Left ventricle myocardium inferior (tissue), 1 donor: ENCODE data around the gene RFLNA. TPM values are rescaled to one million over a fixed set of nuclear protein-coding genes. Genes with fewer than 3 reads are reported as not detected.

ENCODE experiments used
- DNase-seq: peaks from one replicate; pipeline ENCODE4 v3.0.0-alpha.2; 2020
- H3K27ac ChIP-seq: fragments of 200-600 bp; replicated peaks from 2 replicates; pipeline ENCODE4 v1.8.0; 2021
- H3K27me3 ChIP-seq: fragments of 200-600 bp; 2 replicates; pipeline ENCODE4 v1.8.0; 2021; ENCODE audit warnings: low read depth
- H3K36me3 ChIP-seq: fragments of 200-600 bp; 2 replicates; pipeline ENCODE4 v1.8.0; 2021
- H3K4me1 ChIP-seq: fragments of 200-600 bp; 2 replicates; pipeline ENCODE4 v1.8.0; 2021
- H3K4me3 ChIP-seq: fragments of 200-600 bp; 2 replicates; pipeline ENCODE4 v1.8.0; 2021; ENCODE audit warnings: mild to moderate bottlenecking, moderate library complexity
- H3K9me3 ChIP-seq: fragments of 200-600 bp; replicated peaks from 2 replicates; pipeline ENCODE4 v1.8.0; 2021
- intact Hi-C: fragments of 100-400 bp; cut with micrococcal nuclease; formaldehyde crosslinking; loops from one replicate; pipeline ENCODE4 v1.11.0; 2022
- total RNA-seq: library from RNA; stranded (reverse); fragmentation: NEBNext Ultra II Directional; extraction: Animal tissue kit (Norgen Biotek cat#: 25700); gene quantifications from one replicate; pipeline ENCODE4 v1.2.1, GENCODE V29; 2021
- TF ChIP-seq, protein P1 (sequence below): fragments of 200-600 bp; IDR thresholded peaks from 2 replicates; pipeline ENCODE4 v1.8.0; 2021; ENCODE audit warnings: antibody characterized with exemption, mild to moderate bottlenecking, borderline replicate concordance
- donor health status: DM: no; HTN: yes; CAD: no; lungs with severe emphysema.

The RFLNA gene
- total RNA-seq, 1 donor from 2014 or later: 0.27 TPM

DNA sequence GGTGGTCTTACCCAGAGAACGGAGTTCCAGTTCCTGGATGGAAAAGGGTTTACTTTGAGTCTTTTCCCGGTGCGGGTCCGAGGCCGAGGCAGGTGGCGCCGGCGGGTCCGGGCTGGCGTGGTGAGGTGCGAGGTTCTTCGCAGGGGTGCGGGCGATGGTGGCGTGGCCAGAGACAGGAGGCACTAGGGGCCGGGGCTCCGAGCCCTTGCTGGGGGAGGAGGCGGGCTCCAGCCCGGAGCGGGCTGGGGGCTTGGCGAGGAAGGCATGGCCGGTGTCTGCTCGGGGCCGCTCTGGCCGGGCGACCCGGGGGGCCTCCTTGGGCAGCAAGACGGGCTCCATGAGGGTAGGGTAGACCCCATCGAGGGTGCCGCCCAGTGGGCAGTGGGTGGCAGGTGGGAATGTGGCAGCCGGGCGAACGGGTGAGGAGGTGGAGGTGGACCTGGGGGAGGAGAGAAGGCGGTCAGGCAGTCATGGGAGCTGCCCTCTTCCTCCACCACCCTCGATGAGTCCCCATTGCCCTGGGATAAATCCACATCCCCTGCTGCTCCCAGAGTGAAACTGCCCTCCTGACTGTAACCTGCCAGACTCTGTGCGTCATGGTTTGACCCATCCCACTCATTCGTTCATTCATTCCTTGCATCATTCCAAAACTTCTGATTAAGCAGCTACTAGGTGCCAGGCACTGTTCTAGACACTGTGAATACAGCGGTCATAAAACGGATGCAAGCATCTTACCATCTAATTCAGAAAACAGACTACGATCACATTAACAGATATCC, 42.0 kb downstream of the RFLNA start:
- Histone ChIP-seq H3K4me3 (no peak overlapping the region), H3K4me1 (no peaks in the 10 kb centered on the region), H3K27ac (no peak overlapping the region), H3K9me3 (no peaks in the 10 kb centered on the region), H3K36me3 (peaks cover 89% of the 10 kb centered on the region), H3K27me3 (no peaks in the 10 kb centered on the region)
- no peak for DNase-seq
- intact Hi-C loops: no loop called here
- TF ChIP-seq, protein P1, sequence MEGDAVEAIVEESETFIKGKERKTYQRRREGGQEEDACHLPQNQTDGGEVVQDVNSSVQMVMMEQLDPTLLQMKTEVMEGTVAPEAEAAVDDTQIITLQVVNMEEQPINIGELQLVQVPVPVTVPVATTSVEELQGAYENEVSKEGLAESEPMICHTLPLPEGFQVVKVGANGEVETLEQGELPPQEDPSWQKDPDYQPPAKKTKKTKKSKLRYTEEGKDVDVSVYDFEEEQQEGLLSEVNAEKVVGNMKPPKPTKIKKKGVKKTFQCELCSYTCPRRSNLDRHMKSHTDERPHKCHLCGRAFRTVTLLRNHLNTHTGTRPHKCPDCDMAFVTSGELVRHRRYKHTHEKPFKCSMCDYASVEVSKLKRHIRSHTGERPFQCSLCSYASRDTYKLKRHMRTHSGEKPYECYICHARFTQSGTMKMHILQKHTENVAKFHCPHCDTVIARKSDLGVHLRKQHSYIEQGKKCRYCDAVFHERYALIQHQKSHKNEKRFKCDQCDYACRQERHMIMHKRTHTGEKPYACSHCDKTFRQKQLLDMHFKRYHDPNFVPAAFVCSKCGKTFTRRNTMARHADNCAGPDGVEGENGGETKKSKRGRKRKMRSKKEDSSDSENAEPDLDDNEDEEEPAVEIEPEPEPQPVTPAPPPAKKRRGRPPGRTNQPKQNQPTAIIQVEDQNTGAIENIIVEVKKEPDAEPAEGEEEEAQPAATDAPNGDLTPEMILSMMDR: no peak

DNA sequence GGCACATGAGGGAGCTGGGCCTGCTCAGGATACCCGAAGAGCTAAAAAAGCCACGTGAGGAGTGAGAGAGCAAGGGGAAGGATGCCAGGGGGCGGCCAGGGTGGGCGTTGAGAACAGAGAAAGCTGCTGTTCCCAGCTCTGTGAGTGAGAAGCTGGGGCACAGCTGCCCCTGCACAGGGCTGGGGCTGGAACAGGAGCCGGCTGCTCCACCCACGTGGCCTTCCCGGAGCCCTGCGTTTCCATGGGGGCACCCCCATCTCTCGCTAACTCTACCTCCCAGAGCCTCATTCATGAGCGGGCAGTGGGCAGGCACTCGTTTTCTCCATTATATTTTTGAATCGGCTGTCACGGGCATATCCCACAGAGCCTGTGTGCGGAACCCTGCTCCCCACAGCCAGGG, 42.7 kb downstream of the RFLNA start:
- DNase-seq: no peak

DNA sequence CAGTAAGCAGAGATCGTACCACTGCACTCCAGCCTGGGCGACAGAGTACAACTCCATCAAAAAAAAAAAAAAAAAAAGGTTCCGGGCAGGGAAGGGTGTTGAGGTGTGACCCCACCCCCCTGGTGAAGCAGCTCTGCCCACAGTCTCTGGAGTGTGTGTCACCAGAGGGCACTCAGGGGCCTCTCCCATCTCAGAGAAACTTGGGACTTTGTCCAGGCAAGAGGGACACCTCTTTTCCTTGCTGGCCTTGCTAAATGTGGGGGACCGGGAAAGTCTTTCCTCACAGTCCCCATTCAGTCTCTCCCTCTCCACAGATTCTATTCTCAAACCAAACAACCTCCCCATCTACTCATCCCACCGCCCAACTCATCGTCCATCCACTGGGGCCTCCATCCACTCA, 43.6 kb downstream of the RFLNA start:
- Histone ChIP-seq H3K9me3 (no peaks in the 10 kb centered on the region), H3K4me3 (no peak overlapping the region), H3K27ac (no peak overlapping the region), H3K4me1 (no peaks in the 10 kb centered on the region), H3K27me3 (no peaks in the 10 kb centered on the region), H3K36me3 (peaks cover 89% of the 10 kb centered on the region)
- TF ChIP-seq, protein P1: no peak
- intact Hi-C loops: no loop called here
- no peak for DNase-seq

More for the DNA sequence above, 42.7 kb downstream of the RFLNA start:
- peaks cover 89% of the 10 kb centered on the region for H3K36me3 ChIP-seq
- H3K27ac ChIP-seq: no peak overlapping the region
- no peaks in the 10 kb centered on the region for H3K27me3 ChIP-seq
- no peaks in the 10 kb centered on the region for H3K4me1 ChIP-seq
- intact Hi-C loops: no loop called here
- TF ChIP-seq, protein P1: no peak
- H3K4me3 ChIP-seq: no peak overlapping the region
- H3K9me3 ChIP-seq: no peaks in the 10 kb centered on the region

DNA sequence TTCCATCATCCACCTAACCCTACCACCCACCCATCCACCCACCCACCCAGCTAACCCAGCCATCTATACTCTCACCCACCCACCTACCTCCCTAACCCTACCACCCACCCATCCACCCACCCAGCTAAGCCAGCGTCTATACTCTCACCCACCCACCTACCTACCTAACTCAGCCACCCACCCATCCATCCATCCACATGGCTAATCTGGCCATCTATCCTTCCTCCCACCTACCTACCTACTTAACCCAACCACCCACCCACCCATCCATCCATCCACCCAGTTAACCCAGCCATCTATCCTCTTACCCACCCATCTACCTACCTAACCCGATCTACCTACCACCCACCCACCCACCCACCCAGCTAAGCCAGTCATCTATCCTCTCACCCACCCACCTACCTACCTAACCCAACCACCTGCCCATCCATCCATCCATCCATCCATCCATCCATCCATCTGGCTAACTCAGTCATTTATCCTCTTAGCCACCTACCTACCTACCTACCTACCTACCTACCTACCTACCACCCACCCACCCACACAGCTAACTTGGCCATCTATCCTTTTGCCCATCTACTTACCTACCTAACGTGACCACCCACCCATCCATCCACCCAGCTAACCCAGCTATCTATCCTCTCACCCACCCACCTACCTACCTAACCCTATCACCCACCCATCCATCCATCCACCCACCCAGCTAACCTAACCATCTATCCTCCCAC, 44.1 kb downstream of the RFLNA start:
- Histone ChIP-seq H3K27ac (no peak overlapping the region), H3K4me3 (no peak overlapping the region), H3K36me3 (peaks cover 89% of the 10 kb centered on the region), H3K27me3 (no peaks in the 10 kb centered on the region), H3K4me1 (no peaks in the 10 kb centered on the region), H3K9me3 (no peaks in the 10 kb centered on the region)
- intact Hi-C loops: no loop called here
- TF ChIP-seq, protein P1: no peak
- no peak for DNase-seq

DNA sequence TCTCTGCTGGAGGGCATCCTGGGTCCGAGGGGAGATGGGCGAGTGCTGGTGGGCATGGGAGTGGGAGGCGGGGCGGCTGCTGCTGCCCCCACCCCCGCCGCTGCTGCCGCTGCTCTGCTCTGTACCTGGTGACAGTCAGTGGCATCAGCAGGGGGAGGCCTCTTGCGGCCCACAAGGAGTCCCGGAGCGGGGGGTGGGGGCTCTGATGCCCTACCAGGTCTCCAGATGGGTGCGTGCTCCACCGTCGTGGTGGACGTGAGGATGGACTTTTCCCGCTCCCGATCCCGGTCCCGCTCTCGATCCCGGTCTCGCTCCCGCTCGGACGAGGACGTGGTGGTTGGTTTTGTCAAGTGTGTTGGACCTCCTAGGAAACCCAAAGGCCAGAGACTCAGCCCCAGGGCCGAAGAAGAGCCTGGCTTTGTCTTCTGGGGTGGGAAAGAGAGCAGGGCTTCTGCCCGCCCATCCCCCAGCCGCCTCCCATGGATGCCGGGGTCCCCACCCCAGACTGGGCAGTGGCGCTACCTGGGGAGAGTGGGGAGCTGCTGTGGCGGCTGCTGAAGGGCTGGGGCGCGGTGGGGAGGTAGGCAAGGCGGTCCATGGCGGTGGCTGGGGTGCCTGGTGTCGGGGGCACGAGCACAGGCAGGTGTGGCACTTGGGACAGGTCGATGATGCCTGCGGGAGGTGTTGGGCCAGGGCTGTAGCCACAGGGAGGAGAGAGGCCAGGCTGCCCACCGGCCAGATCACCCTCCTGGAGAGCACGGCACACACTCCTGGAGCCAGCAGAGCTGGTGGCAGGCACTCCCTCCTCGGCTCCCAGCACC, 45.4 kb downstream of the RFLNA start:
- no peak overlapping the region for H3K4me3 ChIP-seq

More for the DNA sequence above, 45.4 kb downstream of the RFLNA start:
- no peaks in the 10 kb centered on the region for H3K4me1 ChIP-seq
- no peaks in the 10 kb centered on the region for H3K27me3 ChIP-seq
- no peaks in the 10 kb centered on the region for H3K9me3 ChIP-seq
- TF ChIP-seq, protein P1: no peak
- DNase-seq: no peak
- peaks cover 89% of the 10 kb centered on the region for H3K36me3 ChIP-seq
- intact Hi-C loops: no loop called here
- no peak overlapping the region for H3K27ac ChIP-seq
